ENCODE data around the gene CD274. TPM values are rescaled to one million over a fixed set of nuclear protein-coding genes. Genes with fewer than 3 reads are reported as not detected.
A peak's percentile ranks its signal among the peaks of the same experiment; 100 is the strongest.

Gene CD274
- total and polyA plus RNA-seq, 7 donors = 0.69 to 4.6 (median 2.5) TPM

- no peaks in the 10 kb centered on the region for H3K9me3 ChIP-seq
- no peaks in the 10 kb centered on the region for H3K36me3 ChIP-seq (ENCODE audit: insufficient read depth in 1 of 2, low read depth in 1 of 2)
- no peak overlapping the region for H3K27ac ChIP-seq
- WGBS, 3 donors = 77 to 97% (median 87%) methylated on average over 1 of the region's 1 CpG
- DNase-seq (no peak), ATAC-seq (no peak)
- no peaks in the 10 kb centered on the region for H3K27me3 ChIP-seq (ENCODE audit: insufficient read depth in 3 of 3, low read length in 2 of 3)
- TF ChIP-seq CTCF (IDR thresholded peaks at IDR 0.05) = no peak
- no peak overlapping the region for H3K4me3 ChIP-seq
- intact Hi-C loops (cut with DNase I) = loop anchor here (5.0 kb wide), 1 partner anchor 60 kb away; the partner anchor contains the start of gene PDCD1LG2 (in 2 of the 2)
- H3K4me1 ChIP-seq = peaks cover 3% of the 10 kb centered on the region
Measured at GRCh38 chr9:5452286-5452609, 1.9 kb downstream of the CD274 start.

GRCh38 chr9:5453004-5453403 lies 2.7 kb downstream of the CD274 start:
- intact Hi-C loops (cut with DNase I) = loop anchor here (5.0 kb wide), 1 partner anchor 59 kb away; the partner anchor contains the start of gene PDCD1LG2 (in 2 of the 2)
- WGBS, 3 donors = 84 to 90% (median 88%) methylated on average over 2 of the region's 2 CpGs
- ATAC-seq (no peak), DNase-seq (no peak)
- Histone ChIP-seq H3K4me1 (peaks cover 3% of the 10 kb centered on the region), H3K27ac (no peak overlapping the region), H3K27me3 (ENCODE audit: insufficient read depth in 3 of 3, low read length in 2 of 3) (no peaks in the 10 kb centered on the region), H3K4me3 (no peak overlapping the region), H3K9me3 (no peaks in the 10 kb centered on the region), H3K36me3 (ENCODE audit: insufficient read depth in 1 of 2, low read depth in 1 of 2) (peaks cover 0 to 4% of the 10 kb centered on the region in 2 donors)
- no peak for TF ChIP-seq CTCF (IDR thresholded peaks at IDR 0.05)

- DNase-seq = no peak
- intact Hi-C loops (cut with DNase I) = loop anchor here (5.0 kb wide), 1 partner anchor 59 kb away; the partner anchor contains the start of gene PDCD1LG2 (in 2 of the 2)
- WGBS, 3 donors = 40 to 54% (median 41%) methylated on average over 2 of the region's 2 CpGs
- no peak for TF ChIP-seq CTCF (IDR thresholded peaks at IDR 0.05)
- H3K27ac ChIP-seq = no peak overlapping the region
- no peaks in the 10 kb centered on the region for H3K9me3 ChIP-seq
- no peak overlapping the region for H3K4me3 ChIP-seq
- peaks cover 0 to 8% of the 10 kb centered on the region in 2 donors for H3K36me3 ChIP-seq (ENCODE audit: insufficient read depth in 1 of 2, low read depth in 1 of 2)
- H3K4me1 ChIP-seq = peaks cover 3% of the 10 kb centered on the region
- no peaks in the 10 kb centered on the region for H3K27me3 ChIP-seq (ENCODE audit: insufficient read depth in 3 of 3, low read length in 2 of 3)
- ATAC-seq = no peak
Measured at GRCh38 chr9:5453673-5454072, 3.3 kb downstream of the CD274 start.

- WGBS, 3 donors = 27 to 58% (median 34%) methylated on average over 2 of the region's 2 CpGs
- intact Hi-C loops (cut with DNase I) = no loop called here
- peaks cover 3% of the 10 kb centered on the region for H3K4me1 ChIP-seq
Measured at GRCh38 chr9:5455181-5455580, 4.8 kb downstream of the CD274 start.

More at GRCh38 chr9:5455181-5455580, 4.8 kb downstream of the CD274 start:
- H3K4me3 ChIP-seq = peak overlapping the region; percentile 3
- no peak for TF ChIP-seq CTCF (IDR thresholded peaks at IDR 0.05)
- H3K36me3 ChIP-seq (ENCODE audit: insufficient read depth in 1 of 2, low read depth in 1 of 2) = peaks cover 5 to 8% of the 10 kb centered on the region in 2 donors
- DNase-seq (no peak), ATAC-seq (peak in 3 of 4 donors; percentile 15 to 46 (median 46))
- H3K27me3 ChIP-seq (ENCODE audit: insufficient read depth in 3 of 3, low read length in 2 of 3) = no peaks in the 10 kb centered on the region
- peak overlapping the region; percentile 9 for H3K27ac ChIP-seq
- H3K9me3 ChIP-seq = no peaks in the 10 kb centered on the region

All from psoas muscle (tissue), 8 donors.